Measurements from ENCODE around the gene HS3ST5.
A peak's percentile ranks its signal among the peaks of the same experiment; 100 is the strongest.
"Not testable (repeated sequence)": the region's sequence is repeated elsewhere in the genome, so short reads cannot be mapped to it uniquely, and the experiment has no call there.

The HS3ST5 gene

GRCh38 chr6:114334237-114334636 is 8.6 kb downstream of the HS3ST5 start:
- DNase-seq (ENCODE audit: low spot score): no peak

GRCh38 chr6:114327074-114327473 is 15.7 kb downstream of the HS3ST5 start:
- no peak for DNase-seq (ENCODE audit: low spot score)

- no peak for DNase-seq (ENCODE audit: low spot score)
These were observed 19.0 kb downstream of the HS3ST5 start for GRCh38 chr6:114323784-114324183.

- DNase-seq (ENCODE audit: low spot score): no peak
These were observed 23.1 kb downstream of the HS3ST5 start for GRCh38 chr6:114319749-114320148.

- DNase-seq (ENCODE audit: low spot score): no peak
These were observed 26.8 kb downstream of the HS3ST5 start for GRCh38 chr6:114315831-114316595.

GRCh38 chr6:114313816-114314215 is 29.0 kb downstream of the HS3ST5 start:
- DNase-seq (ENCODE audit: low spot score): not testable (repeated sequence)

GRCh38 chr6:114312931-114313330 is 29.9 kb downstream of the HS3ST5 start:
- DNase-seq (ENCODE audit: low spot score): no peak

GRCh38 chr6:114310053-114310452 is 32.8 kb downstream of the HS3ST5 start:
- DNase-seq (ENCODE audit: low spot score): no peak

- peak; percentile 11 for DNase-seq (ENCODE audit: low spot score)
These were observed 38.4 kb downstream of the HS3ST5 start for GRCh38 chr6:114304304-114304887.

GRCh38 chr6:114301596-114302219 is 41.1 kb downstream of the HS3ST5 start:
- DNase-seq (ENCODE audit: low spot score): no peak

- no peak for DNase-seq (ENCODE audit: low spot score)
These were observed 45.7 kb downstream of the HS3ST5 start for GRCh38 chr6:114297135-114297534.

- DNase-seq (ENCODE audit: low spot score): no peak
These were observed 50.4 kb downstream of the HS3ST5 start for GRCh38 chr6:114292431-114292830.

GRCh38 chr6:114291428-114291827 is 51.4 kb downstream of the HS3ST5 start:
- DNase-seq (ENCODE audit: low spot score): no peak

GRCh38 chr6:114290864-114291263 is 52.0 kb downstream of the HS3ST5 start:
- no peak for DNase-seq (ENCODE audit: low spot score)

GRCh38 chr6:114288701-114289495 is 53.9 kb downstream of the HS3ST5 start:
- no peak for DNase-seq (ENCODE audit: low spot score)

GRCh38 chr6:114287461-114287860 is 55.4 kb downstream of the HS3ST5 start:
- DNase-seq (ENCODE audit: low spot score): no peak

GRCh38 chr6:114286211-114286610 is 56.6 kb downstream of the HS3ST5 start:
- no peak for DNase-seq (ENCODE audit: low spot score)

- DNase-seq (ENCODE audit: low spot score): no peak
These were observed 58.5 kb downstream of the HS3ST5 start for GRCh38 chr6:114284281-114284680.

- no peak for DNase-seq (ENCODE audit: low spot score)
These were observed 60.5 kb downstream of the HS3ST5 start for GRCh38 chr6:114282292-114282691.

GRCh38 chr6:114281496-114281895 is 61.3 kb downstream of the HS3ST5 start:
- DNase-seq (ENCODE audit: low spot score): no peak

- DNase-seq (ENCODE audit: low spot score): no peak
These were observed 62.4 kb downstream of the HS3ST5 start for GRCh38 chr6:114280239-114280982.

GRCh38 chr6:114277220-114277619 is 65.6 kb downstream of the HS3ST5 start:
- no peak for DNase-seq (ENCODE audit: low spot score)
